ENCODE data around the gene PDE11A. TPM values are rescaled to one million over a fixed set of nuclear protein-coding genes. Genes with fewer than 3 reads are reported as not detected.

The PDE11A gene
- total RNA-seq, 4 donors from 2014 or later: 0.11 to 1.2 (median 0.26) TPM

DNA sequence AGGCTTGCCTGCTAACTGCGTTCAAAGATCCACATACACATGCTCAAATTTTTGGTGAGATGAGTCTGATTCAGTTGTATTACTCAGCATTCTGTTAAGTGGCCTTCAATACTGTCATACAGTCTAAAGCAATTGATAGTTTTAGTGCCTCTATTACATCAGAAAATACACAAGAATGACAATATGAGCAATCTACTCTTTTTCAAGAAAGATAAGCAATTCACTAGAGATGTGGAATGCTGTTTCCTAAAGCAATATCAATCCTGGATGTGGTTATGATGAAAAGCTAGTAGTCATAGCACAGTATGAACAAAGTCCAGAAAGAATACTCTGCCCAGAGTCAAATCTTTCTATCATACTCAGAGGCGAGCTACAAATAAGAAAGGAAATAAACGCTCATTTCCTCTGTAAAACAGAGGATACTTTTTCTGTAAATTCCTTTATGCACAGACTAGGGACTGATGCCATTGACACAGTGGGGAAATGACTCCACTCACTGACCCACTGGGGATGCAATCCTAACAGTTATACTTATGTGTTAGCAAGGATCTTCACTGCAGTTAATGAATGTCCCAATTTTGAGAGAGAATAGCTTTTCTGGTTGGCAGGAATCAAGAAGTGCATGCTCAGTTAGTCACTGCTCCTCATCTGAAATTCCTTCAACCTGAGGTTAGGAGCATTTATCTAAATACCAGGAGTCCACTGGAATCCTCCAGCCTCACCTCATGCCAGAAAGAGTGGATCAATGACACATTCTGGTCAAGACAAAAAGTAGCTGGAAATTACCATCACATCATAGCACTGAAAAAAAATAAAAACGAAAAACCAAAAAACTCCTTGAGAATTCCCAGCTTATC is 83.3 kb downstream of the PDE11A start:
- WGBS, 2 donors: 76 to 82% methylated on average over 4 of the region's 4 CpGs
- intact Hi-C loops (cut with DNase I; ENCODE audit: low total_unique reads): no loop called here
- H3K4me3 ChIP-seq (ENCODE audit: low read depth, poor library complexity, severe bottlenecking): no peak overlapping the region
- TF ChIP-seq POLR2A (IDR thresholded peaks at IDR 0.05): no peak
- TF ChIP-seq, protein P1, sequence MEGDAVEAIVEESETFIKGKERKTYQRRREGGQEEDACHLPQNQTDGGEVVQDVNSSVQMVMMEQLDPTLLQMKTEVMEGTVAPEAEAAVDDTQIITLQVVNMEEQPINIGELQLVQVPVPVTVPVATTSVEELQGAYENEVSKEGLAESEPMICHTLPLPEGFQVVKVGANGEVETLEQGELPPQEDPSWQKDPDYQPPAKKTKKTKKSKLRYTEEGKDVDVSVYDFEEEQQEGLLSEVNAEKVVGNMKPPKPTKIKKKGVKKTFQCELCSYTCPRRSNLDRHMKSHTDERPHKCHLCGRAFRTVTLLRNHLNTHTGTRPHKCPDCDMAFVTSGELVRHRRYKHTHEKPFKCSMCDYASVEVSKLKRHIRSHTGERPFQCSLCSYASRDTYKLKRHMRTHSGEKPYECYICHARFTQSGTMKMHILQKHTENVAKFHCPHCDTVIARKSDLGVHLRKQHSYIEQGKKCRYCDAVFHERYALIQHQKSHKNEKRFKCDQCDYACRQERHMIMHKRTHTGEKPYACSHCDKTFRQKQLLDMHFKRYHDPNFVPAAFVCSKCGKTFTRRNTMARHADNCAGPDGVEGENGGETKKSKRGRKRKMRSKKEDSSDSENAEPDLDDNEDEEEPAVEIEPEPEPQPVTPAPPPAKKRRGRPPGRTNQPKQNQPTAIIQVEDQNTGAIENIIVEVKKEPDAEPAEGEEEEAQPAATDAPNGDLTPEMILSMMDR (IDR thresholded peaks at IDR 0.05): no peak
- DNase-seq (ENCODE audit: low spot score in 2 of 2): no peak

- WGBS, 2 donors: 23 to 38% methylated on average over 1 of the region's 1 CpG
- no peak overlapping the region for H3K4me3 ChIP-seq (ENCODE audit: low read depth, poor library complexity, severe bottlenecking)
- intact Hi-C loops (cut with DNase I; ENCODE audit: low total_unique reads): no loop called here
- TF ChIP-seq, protein P1 (IDR thresholded peaks at IDR 0.05): no peak
- DNase-seq (ENCODE audit: low spot score in 2 of 2): no peak
Measured at GRCh38 chr2:177984749-177985148, 87.8 kb downstream of the PDE11A start.

DNA sequence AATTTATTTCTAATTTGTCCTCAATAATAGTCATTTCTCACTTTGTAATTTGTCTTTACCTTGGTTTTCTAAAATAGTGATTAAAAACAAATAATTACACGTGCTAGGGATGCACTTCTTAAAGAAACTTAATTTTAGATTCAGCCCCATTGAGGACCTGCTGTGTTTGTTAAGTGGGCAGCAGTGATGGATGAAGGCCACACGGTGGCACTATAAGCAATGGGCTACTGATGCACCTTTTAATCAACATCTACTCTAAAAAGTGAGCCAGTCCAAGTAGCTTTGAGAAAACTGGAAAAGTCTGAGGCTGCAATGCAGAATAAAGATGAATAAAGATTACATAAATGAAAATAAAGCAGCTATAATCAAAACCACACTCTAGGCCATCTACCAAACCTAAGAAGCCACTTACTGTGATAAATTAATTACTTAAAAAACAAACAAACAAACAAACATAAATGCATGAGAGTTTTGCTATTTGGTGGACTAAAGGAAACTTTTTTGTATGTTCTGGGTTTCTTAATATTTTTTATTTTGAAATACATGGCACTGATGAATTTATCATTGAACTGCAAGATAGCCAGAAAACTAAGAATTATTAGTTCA is 89.3 kb downstream of the PDE11A start:
- no peak for DNase-seq (ENCODE audit: low spot score in 2 of 2)
- intact Hi-C loops (cut with DNase I; ENCODE audit: low total_unique reads): no loop called here
- H3K4me3 ChIP-seq (ENCODE audit: low read depth, poor library complexity, severe bottlenecking): no peak overlapping the region
- 0 to 1% methylated on average over 2 of the region's 2 CpGs for WGBS, 2 donors
- TF ChIP-seq, protein P1 (IDR thresholded peaks at IDR 0.05): no peak
- TF ChIP-seq POLR2A (IDR thresholded peaks at IDR 0.05): no peak

GRCh38 chr2:177972782-177973181 is 99.8 kb downstream of the PDE11A start:
- DNase-seq (ENCODE audit: low spot score in 2 of 2): no peak
- TF ChIP-seq, protein P1 (IDR thresholded peaks at IDR 0.05): no peak
- no peak for TF ChIP-seq POLR2A (IDR thresholded peaks at IDR 0.05)
- WGBS, 2 donors: 88 to 90% methylated on average over 7 to 8 of the region's 8 CpGs
- H3K4me3 ChIP-seq (ENCODE audit: low read depth, poor library complexity, severe bottlenecking): no peak overlapping the region
- intact Hi-C loops (cut with DNase I; ENCODE audit: low total_unique reads): no loop called here

- intact Hi-C loops (cut with DNase I; ENCODE audit: low total_unique reads): no loop called here
- TF ChIP-seq, protein P1 (IDR thresholded peaks at IDR 0.05): no peak
- TF ChIP-seq POLR2A (IDR thresholded peaks at IDR 0.05): no peak
- DNase-seq (ENCODE audit: low spot score in 2 of 2): no peak
- H3K4me3 ChIP-seq (ENCODE audit: low read depth, poor library complexity, severe bottlenecking): no peak overlapping the region
Measured at GRCh38 chr2:177972123-177972522, 100.5 kb downstream of the PDE11A start.

All from lower leg skin (tissue), 4 donors.